CD4-positive, alpha-beta T cell (primary cell): Measurements from ENCODE around the gene ALAS2. TPM values are rescaled to one million over a fixed set of nuclear protein-coding genes. Genes with fewer than 3 reads are reported as not detected.
A peak's percentile ranks its signal among the peaks of the same experiment; 100 is the strongest.
"Not testable (repeated sequence)": the region's sequence is repeated elsewhere in the genome, so short reads cannot be mapped to it uniquely, and the experiment has no call there.

Experiments
- ATAC-seq: fragments of 200-7000 bp; cut with Tn5 transposase; one replicate; pipeline ENCODE4 v1.10.0; 2022; ENCODE audit warnings: mild to moderate bottlenecking; ENCODE audit not compliant: poor library complexity
- CTCF ChIA-PET: fragments of 350-600 bp; sonication (Branson Sonifier 250); formaldehyde crosslinking; loops from one replicate; lab custom pipeline; 2021; ENCODE audit warnings: antibody characterized with exemption, inconsistent platforms; lab: Charles Lee
- POLR2A ChIA-PET: fragments of 350-600 bp; sonication (Branson Sonifier 250); formaldehyde crosslinking; loops from one replicate; lab custom pipeline; 2021; ENCODE audit warnings: antibody characterized with exemption, inconsistent platforms; lab: Charles Lee
- DNase-seq, 14 experiments: peaks; one replicate each; pipeline ENCODE4 v3.0.0-alpha.2; 2013 to 2020; ENCODE audit warnings: mixed read lengths in 2 of 14
- H3K27ac ChIP-seq, 2 donors: one replicate each; pipeline versions ENCODE4 v1.5.1 to v1.7.0; 2013; ENCODE audit warnings: low read length in 2 of 2, low read depth in 1 of 2, mild to moderate bottlenecking in 1 of 2
- H3K27me3 ChIP-seq, 2 experiments: 1 replicate in 1 of 2; 2 replicates in 1 of 2; pipeline versions ENCODE4 v1.6.1 to v1.7.0; 2013; ENCODE audit warnings: low read length in 2 of 2, control low read depth in 1 of 2, mild to moderate bottlenecking in 1 of 2, moderate library complexity in 1 of 2; ENCODE audit not compliant: insufficient read depth in 2 of 2, control insufficient read depth in 1 of 2
- H3K36me3 ChIP-seq: one replicate; pipeline ENCODE4 v1.6.1; 2013; ENCODE audit warnings: low read length, control low read depth; ENCODE audit not compliant: insufficient read depth
- H3K4me1 ChIP-seq: one replicate; pipeline ENCODE4 v1.6.1; 2013; ENCODE audit warnings: low read length, control low read depth; ENCODE audit not compliant: insufficient read depth
- H3K4me3 ChIP-seq: one replicate; pipeline ENCODE4 v1.5.1; 2013; ENCODE audit warnings: mild to moderate bottlenecking, low read length, moderate library complexity
- H3K9me3 ChIP-seq, 2 experiments: 1 replicate in 1 of 2; 2 replicates in 1 of 2; pipeline versions ENCODE4 v1.6.1 to v1.7.0; 2013; ENCODE audit warnings: low read length in 2 of 2, mild to moderate bottlenecking in 2 of 2, control low read depth in 1 of 2, moderate library complexity in 1 of 2; ENCODE audit not compliant: control insufficient read depth in 1 of 2, insufficient read depth in 1 of 2
- H3K27ac Mint-ChIP-seq: one replicate; pipeline ENCODE4 v1.8.0; 2020; ENCODE audit warnings: mixed read lengths
- H3K27me3 Mint-ChIP-seq: one replicate; pipeline ENCODE4 v1.8.0; 2021; ENCODE audit warnings: mixed read lengths
- H3K36me3 Mint-ChIP-seq: one replicate; pipeline ENCODE4 v1.8.0; 2021; ENCODE audit warnings: low read depth, mixed read lengths
- H3K4me1 Mint-ChIP-seq: one replicate; pipeline ENCODE4 v1.8.0; 2021; ENCODE audit warnings: low read depth, mixed read lengths
- H3K4me3 Mint-ChIP-seq: one replicate; pipeline ENCODE4 v1.8.0; 2020; ENCODE audit warnings: mild to moderate bottlenecking, mixed read lengths
- H3K9me3 Mint-ChIP-seq: one replicate; pipeline ENCODE4 v1.8.0; 2020; ENCODE audit warnings: mixed read lengths
- CTCF ChIP-seq: fragments of 200-600 bp; IDR thresholded peaks from one replicate; pipeline ENCODE4 v1.8.0; 2022; ENCODE audit warnings: antibody characterized with exemption, mild to moderate bottlenecking
- intact Hi-C, 2 experiments: fragments of 100-400 bp; cut with DNase I in 1 of 2; cut with micrococcal nuclease in 1 of 2; formaldehyde crosslinking; loops; one replicate each; pipeline versions ENCODE4 v1.15.1 to v1.9.0; 2023 to 2025; cut with DNase I, micrococcal nuclease
- total RNA-seq, 174 experiments: library from RNA in 2 of 174; stranded (reverse) in 2 of 174; gene quantifications; one replicate each; pipeline ENCODE4 v1.2.3 and lab custom pipeline; 2021 to 2026

ALAS2 gene
- total RNA-seq, 2 experiments from 2014 or later: not detected

DNA sequence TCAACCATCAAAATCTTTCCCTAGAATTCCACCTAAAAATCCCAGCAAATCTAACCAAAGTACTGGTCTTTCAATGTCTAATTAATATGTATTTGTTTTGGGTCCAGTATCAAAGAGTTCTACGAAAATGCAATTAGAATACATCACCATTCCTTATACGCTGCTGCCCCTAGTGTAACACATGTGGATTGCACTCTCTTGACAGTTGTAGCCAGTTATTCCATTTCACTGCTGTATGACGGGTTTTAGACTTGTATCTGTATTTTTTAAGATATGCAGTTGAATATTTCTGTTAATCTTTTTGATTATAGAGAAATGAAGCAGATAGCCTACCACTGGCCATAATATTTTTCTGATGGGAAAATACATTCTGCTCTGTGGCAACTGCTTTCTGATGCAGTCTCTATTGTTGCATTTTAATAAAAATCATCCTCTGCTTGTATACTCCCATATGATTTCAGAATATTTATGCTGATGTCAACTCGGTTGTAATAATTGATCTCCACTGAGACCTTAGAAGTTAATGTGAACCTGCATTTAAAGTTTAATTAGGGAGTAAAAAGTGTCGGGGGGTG, 27.0 kb upstream of the ALAS2 start:
- DNase-seq: peak in 9 of 14 experiments; percentile 9 to 69 (median 25)
- peak overlapping the region; percentile 84 for H3K4me3 Mint-ChIP-seq
- ATAC-seq: peak; percentile 59
- H3K36me3 ChIP-seq: no peaks in the 10 kb centered on the region
- TF ChIP-seq CTCF: peak; percentile 82
- no peaks in the 10 kb centered on the region for H3K9me3 Mint-ChIP-seq
- H3K9me3 ChIP-seq: no peaks in the 10 kb centered on the region
- no peaks in the 10 kb centered on the region for H3K27me3 Mint-ChIP-seq
- ChIA-PET POLR2A (interaction anchor here (0.7 to 1.3 kb wide), 4 partner anchors 57 to 418 kb away, joined by 4 to 6 read pairs (median 4); partner anchors contain the start of gene APEX2), CTCF (interaction anchor here (1.2 to 1.3 kb wide), 2 partner anchors 49 to 166 kb away, joined by 3 to 7 read pairs; no protein-coding TSS in a partner anchor)
- no peaks in the 10 kb centered on the region for H3K27me3 ChIP-seq
- no peak overlapping the region for H3K27ac ChIP-seq
- intact Hi-C loops: loop anchor here (1.0 to 10.0 kb wide), 9 partner anchors 45 to 1743 kb away; partner anchors contain the start of genes APEX2 (in 1 of the 2), HUWE1 (in 1 of the 2) and MAGED2 (in 1 of the 2)
- peak overlapping the region; percentile 30 for H3K4me3 ChIP-seq
- peak overlapping the region; percentile 88 for H3K27ac Mint-ChIP-seq
- no peaks in the 10 kb centered on the region for H3K36me3 Mint-ChIP-seq
- H3K4me1 ChIP-seq: peaks cover 11% of the 10 kb centered on the region
- peaks cover 24% of the 10 kb centered on the region for H3K4me1 Mint-ChIP-seq

DNA sequence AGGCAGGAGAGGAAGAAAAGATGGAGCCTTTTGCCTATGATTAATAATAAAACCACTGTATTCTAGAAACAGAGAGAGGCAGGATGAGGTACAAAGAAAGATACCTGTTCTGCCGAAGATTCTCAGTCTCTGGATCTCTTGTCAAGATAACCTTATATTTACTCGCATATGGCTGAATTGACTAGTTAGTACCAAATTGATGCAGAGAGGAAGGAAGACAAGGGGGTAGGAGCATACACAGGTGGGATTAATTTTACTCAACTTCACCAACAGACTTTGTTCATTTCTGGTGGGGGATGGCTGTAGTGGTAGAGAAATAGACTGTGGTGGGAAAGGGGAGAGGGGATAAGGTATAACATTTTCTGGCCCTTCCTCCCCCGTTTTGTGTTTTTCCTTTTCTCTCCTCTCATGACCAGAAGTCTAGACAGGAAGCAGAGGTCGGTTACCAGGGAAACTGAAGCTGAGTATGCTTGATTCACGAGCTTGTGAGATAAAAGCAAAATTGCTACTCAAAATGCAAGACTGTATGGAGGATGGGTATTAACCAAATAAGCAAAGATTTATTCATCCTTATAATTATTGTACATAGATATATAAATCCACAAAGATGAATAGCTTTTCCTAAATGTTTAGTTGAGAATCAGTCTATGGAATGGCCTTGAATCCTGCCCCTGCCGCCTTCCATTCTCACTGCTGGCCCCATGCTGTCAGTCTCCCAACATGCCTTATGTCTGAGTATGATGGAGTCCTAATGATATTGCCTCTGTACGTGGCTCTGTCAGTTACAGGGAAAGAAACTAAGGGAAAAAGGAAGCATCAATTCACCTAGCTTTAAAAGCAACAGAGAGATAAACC, 26.3 kb upstream of the ALAS2 start:
- TF ChIP-seq CTCF: no peak
- Mint-ChIP-seq H3K9me3 (no peaks in the 10 kb centered on the region), H3K4me3 (peak overlapping the region; percentile 84), H3K27ac (peak overlapping the region; percentile 88), H3K4me1 (peaks cover 24% of the 10 kb centered on the region), H3K36me3 (no peaks in the 10 kb centered on the region), H3K27me3 (no peaks in the 10 kb centered on the region)
- H3K4me1 ChIP-seq: peaks cover 11% of the 10 kb centered on the region
- H3K27ac ChIP-seq: no peak overlapping the region
- ATAC-seq (peak; percentile 87), DNase-seq (peak in 10 of 14 experiments; percentile 3 to 83 (median 36))
- intact Hi-C loops: loop anchor here (1.0 to 10.0 kb wide), 9 partner anchors 45 to 1742 kb away; partner anchors contain the start of genes APEX2 (in 1 of the 2), HUWE1 (in 1 of the 2) and MAGED2 (in 1 of the 2)
- H3K27me3 ChIP-seq: no peaks in the 10 kb centered on the region
- peaks cover 0 to 5% of the 10 kb centered on the region in 2 experiments for H3K9me3 ChIP-seq
- H3K36me3 ChIP-seq: no peaks in the 10 kb centered on the region
- CTCF ChIA-PET: interaction anchor here (1.2 to 1.3 kb wide), 2 partner anchors 48 to 166 kb away, joined by 3 to 7 read pairs; no protein-coding TSS in a partner anchor
- POLR2A ChIA-PET: interaction anchor here (0.7 to 1.3 kb wide), 4 partner anchors 57 to 418 kb away, joined by 4 to 6 read pairs (median 4); partner anchors contain the start of gene APEX2
- H3K4me3 ChIP-seq: peak overlapping the region; percentile 30

DNA sequence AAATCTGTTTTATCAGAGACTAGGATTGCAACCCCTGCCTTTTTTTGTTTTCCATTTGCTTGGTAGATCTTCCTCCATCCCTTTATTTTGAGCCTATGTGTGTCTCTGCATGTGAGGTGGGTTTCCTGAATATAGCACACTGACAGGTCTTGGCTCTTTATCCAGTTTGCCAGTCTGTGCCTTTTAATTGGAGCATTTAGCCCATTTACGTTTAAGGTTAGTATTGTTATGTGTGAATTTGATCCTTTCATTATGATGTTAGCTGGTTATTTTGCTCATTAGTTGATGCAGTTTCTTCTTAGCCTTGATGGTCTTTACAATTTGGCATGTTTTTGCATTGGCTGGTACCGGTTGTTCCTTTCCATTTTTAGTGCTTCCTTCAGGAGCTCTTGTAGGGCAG, 19.8 kb upstream of the ALAS2 start:
- H3K36me3 Mint-ChIP-seq, ATAC-seq, H3K4me3 Mint-ChIP-seq, H3K27ac Mint-ChIP-seq, H3K27me3 ChIP-seq, H3K27me3 Mint-ChIP-seq, H3K36me3 ChIP-seq, H3K9me3 Mint-ChIP-seq, H3K4me3 ChIP-seq, POLR2A ChIA-PET, H3K4me1 Mint-ChIP-seq, H3K9me3 ChIP-seq, H3K27ac ChIP-seq, H3K4me1 ChIP-seq, DNase-seq, CTCF ChIA-PET: not testable (repeated sequence)
- intact Hi-C loops: loop anchor here (10.0 kb wide), 4 partner anchors 246 to 1736 kb away; partner anchors contain the start of genes HUWE1 (in 1 of the 2) and MAGED2 (in 1 of the 2)
